SKM-1 treated with dmso at 0.1 percent for 144 hours (cell line): Measurements from ENCODE around the gene RGS7.
"Not testable (repeated sequence)": the region's sequence is repeated elsewhere in the genome, so short reads cannot be mapped to it uniquely, and the experiment has no call there.

ENCODE experiments used
- DNase-seq: peaks from one replicate; lab custom pipeline; 2025; ENCODE audit not compliant: unreplicated experiment; lab: John Stamatoyannopoulos, UW

Gene RGS7

DNA sequence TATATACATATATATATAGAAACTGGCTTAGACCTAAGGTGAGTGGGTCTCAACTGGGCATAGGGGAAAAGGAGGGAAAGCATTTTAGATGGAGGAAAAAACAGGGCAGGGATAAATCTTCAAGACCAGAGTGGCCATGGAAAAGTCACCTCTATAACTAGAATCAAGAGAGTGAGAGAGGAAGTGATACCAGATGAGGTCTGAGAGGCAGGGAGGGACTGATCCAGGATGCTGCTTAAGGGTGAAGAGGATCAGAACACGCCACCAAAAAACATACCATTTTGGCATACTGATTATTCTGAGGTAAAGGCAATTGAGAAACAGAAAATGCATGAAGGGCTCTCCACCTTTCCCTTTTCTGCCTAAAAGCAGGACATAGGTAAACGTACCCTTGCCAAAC lies 268.9 kb downstream of the RGS7 start:
- not testable (repeated sequence) for DNase-seq

DNA sequence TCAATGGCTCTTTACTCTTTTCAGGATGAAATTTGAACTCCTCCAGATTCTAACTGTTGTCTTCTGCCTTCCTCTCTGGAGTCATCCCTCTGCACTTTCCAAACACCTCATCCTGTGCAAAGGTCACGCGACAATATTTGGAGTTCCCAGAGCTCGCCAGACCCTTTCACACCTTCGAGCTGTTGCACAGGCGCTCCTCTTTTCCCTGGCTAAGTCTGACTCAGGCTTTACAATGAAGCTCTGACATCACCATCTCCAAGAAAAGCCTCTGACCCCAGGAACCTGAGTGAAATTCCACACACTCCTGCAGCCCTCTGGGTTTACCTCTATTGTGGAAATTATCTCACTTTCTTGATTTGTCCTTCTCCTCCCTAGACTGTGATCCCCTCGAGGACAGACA lies 270.3 kb downstream of the RGS7 start:
- no peak for DNase-seq

DNA sequence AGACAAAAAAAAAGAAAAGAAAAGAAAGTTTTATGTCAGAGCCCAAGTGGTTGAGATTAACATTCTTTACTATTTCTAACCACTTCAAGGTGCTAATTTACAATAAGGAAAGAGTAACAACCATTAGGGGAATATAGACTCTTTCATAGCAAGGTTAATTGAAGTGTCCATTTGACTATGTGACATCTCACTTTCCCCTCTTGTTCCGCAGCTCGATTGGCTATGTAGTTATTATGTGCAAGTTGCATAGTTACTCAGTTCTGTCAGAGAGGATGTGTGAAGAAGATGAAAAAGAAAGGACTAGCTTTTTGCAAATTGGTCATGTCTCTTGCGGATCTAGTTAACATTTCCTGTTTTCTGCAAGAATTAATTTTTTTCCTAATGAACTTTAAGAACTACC lies 273.7 kb downstream of the RGS7 start:
- DNase-seq, result no peak

DNA sequence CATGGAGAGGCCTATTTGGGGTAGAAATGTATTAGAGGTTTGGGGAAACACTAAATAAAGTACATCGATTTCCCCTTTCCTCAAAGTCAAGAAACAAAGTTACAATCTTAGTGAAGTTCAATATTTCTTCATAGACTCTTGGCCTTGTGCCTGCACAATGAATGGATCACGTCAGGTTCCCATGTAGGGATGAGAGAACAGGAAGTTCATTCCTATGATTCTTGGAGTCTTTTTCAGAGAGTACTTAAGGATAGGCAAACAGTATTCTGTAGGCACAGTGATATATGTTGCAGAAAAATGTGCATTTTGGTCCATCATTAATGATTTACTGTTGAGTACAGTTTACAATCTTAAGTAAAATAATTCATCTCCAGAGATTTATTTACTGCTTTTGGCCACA lies 275.5 kb downstream of the RGS7 start:
- no peak for DNase-seq

DNA sequence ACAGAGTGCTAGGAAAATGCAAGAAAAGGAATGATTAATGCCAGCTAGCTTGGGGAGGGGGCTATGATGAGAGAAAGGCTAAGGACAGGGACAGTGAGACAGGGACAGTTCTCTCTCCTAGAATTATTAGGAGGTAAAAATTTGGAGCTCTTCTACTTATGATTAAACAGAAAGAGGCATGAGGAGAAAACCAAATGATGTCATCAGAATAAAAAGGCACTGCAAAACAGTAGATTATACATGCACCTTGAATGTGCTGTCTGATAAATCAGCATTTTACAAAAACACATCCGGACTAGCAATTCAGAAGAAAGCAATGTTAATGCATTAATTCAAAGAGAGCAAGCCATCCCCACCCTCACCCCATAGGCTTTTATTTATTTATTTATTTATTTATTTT lies 277.5 kb downstream of the RGS7 start:
- no peak for DNase-seq

DNA sequence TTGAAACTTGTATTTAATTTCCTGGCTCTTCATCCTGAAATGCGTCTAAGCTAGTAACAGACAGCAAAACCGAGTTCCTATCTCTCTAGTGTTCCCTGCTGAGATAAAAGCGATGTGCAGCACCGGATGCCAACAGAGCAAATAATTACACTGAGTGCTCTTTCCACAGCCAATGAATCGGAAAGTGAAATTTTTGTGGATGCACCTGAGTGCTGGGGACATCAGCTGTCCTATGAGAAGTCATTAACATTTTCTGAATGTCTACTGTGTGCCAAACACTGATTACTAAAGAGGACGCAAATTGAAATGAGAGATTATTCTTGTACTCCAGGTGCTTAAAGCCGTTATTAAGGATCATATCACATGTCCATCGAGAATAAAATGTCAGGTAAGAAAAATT lies 278.0 kb downstream of the RGS7 start:
- no peak for DNase-seq

DNA sequence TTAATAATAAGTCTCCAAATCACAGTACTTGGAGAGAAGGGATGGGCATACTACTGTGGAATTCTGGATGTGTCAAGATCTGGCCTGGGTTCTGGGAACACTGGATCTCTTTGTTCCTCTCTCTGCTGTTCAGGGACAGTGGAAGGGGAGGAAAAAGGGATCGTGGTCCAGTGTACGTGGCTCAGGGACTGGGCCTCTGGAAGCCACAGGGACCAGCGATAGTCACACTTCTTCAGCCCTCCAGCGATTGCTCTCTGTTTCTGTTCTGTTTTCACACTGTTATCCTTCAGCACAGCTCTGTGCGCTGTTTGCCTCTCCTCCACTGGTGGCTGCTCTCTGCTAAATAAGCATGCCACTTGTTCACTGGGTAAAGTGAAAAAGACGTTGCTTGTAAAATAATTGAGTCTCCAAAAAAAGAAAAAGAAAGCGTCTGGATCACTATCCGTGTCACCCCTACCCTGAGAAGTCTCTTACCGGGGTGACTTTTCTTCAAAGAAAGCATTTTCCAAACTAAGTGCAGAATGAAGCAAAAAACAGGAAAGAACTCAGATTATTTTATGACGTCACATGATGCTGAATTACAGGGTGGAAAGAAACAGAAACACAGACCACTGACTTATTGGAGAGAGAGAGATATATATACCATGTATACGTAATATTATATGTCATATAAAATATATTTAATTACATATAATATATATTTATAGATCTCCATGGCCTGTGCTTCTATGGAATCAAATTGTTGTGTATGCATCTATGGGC lies 279.4 kb downstream of the RGS7 start:
- DNase-seq, result no peak

DNA sequence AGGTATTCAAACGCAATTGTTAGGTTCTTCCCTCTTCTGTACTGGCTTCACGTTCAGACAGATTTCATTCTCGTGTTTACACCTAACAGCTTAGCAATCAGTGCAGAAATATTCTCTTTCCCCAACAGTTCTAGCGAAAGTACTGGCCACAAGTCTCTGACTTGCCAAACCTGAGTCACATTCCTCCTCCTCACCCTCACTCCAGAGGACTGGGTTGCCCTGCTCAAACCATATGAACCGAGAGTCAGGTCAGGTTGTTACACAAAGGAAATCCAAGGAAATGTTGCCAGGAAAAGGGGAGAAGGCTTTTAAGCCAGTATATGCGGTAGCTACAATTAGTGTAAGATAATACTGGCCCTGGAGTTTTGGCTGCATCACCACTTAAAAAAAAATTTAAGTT lies 282.5 kb downstream of the RGS7 start:
- DNase-seq, result no peak

DNA sequence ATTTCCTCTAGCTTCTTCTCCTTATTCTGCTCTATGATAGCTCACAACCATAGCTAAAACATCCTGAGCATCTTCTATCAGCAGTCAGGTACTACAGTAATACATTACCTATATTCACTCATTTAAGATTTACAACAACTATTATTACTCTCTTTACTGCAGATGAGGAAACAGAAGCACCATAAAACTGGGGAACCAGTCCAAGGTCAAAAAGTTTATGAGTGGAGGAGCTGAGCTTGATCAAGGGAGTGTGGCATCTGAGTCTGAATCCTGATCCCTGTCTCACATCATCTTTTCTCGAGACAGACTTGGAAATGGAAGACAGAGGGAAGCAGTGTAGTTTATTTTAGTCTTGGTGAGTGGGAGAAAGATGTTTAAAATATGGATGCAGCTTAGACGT lies 288.6 kb downstream of the RGS7 start:
- no peak for DNase-seq

DNA sequence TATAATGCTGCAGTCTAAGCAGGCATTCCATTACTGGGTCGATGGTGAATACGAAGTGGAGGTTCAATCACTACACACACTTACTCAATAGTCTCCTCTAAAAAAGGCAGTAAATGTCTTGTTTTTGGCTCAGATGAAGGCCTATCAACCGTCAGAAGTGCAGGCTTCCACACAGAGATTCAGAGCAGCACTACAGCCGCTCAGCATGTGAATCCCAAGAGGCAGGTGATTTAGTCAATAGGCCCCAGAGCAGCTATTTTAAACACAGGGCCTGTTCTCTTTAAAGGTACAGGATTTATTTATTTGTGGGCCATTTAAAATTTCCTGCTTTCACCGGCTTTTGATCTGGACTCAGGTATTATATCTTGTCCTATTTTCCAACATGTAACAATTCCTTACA lies 293.7 kb downstream of the RGS7 start:
- no peak for DNase-seq

DNA sequence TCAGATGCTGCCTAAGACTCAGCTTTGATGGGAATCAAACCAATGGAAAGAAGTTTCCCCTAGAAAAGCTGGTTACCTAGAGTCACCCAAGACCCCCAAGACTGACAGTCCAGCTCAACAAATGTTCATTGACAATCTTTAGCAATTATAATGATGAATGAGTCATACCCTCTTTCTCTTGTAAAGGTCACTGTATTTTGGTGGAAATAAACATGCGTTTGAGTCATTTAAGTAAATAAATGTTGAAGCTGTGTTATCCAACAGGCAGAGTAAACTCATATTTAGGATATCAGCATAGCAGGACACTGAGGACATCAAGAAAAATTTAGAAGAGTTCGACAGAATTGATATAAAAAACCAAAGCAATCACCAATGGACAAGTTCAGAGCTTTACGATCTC lies 295.9 kb downstream of the RGS7 start:
- no peak for DNase-seq

DNA sequence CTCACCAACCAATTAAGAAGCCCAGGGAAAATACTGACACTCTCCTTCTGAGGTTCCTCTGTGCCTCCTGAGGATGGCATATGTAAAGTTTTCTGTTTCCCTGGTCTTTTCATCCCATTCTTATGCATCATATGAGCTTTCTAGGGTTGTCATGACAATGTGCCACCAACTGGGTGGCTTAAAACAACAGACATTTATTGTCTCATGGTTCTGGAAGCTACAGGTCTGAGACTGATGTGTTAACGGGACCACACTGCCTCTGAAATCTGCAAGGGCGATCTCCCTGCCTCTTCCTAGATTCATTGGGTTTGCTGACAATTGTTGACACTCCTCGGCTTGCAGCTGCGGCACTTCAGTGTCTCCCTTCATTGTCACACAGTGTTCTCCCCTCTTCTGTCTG lies 308.4 kb downstream of the RGS7 start:
- DNase-seq, result no peak

DNA sequence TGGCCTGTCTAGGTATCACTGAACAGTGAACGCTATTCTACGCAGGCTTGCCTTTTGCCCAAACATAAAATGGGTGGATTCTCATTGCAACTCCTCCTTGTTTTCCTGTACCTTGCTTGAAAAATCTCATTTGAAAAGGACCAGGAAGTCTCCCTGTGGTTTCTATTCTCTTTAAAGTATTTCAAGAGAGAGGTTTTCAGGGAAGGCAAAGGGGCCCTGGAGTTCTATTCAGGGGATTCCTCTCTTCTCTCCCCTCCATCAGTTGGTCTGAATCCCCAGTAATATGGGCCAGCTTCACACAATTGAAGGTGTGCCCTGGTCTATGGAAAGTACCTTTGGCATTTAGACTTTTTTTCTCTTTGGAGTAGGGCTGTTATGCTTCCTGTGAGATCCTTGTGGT lies 311.3 kb downstream of the RGS7 start:
- DNase-seq, result no peak

DNA sequence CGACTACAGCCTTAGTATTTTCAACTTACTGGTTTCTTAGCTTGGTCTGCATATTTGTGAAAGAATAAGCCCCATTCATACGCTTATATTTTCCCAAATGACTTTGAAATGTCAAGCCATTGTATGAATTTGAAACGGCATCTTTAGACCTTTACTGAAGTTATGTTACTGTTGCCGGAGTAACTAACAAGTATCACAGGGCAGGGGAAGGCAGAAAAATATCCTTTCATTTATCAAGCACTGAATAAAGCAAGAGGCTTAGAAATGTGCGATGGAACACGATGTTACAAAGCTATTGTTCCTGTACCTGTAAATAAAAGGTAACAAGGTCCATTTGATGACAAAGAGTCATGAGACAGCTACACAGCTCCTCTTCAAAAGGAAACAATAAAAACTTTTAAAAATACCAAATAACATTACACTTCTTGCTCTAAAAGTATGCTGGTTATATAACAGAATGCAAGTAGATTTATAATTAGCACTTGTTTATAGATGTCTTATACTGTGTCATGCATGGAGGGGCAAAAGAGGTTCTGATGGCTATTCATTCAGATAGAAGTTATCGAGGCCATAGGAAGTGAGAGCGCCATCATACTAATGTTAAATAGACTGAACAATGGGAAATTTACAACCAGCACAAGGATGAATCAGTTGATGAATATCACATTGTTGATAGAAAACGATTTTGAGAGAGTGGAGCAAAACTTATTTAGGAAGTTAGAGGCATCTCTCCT lies 322.6 kb downstream of the RGS7 start:
- no peak for DNase-seq

DNA sequence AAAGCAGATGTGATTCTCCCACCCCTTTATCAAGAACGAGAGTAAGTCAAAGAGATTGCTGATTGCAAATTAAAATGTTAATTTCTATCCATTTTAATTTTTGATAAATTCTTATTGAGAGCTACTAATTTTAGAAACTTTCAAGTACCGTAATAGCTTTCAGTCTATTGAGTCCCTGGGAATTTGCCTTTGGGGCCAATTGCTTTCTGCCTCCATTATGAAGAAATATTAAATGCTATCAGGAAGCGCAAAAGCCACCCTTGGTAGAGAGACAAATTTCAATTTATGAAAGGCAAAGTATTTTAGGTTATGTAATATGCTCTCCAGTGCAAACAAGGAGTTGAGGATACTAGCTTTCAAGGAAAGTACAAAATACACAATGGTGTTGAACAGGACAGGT lies 332.2 kb downstream of the RGS7 start:
- no peak for DNase-seq

DNA sequence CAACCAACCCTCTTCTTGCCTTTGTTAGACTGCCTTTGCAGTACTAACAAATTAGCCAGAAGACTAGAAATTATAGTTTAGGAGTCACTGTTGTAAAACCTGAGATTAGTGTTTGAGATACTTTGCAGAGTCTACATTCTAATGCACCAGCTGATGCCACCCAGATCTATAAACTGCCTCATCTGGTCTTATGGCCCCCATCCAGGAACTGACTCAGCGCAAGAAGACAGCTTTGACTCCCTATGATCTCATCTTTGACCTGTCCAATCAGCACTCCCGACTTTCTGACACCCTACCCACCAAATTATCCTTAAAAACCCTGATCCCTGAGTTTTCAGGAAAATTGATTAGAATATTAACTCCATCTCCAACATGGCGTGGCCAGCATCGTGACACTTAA lies 334.6 kb downstream of the RGS7 start:
- no peak for DNase-seq

DNA sequence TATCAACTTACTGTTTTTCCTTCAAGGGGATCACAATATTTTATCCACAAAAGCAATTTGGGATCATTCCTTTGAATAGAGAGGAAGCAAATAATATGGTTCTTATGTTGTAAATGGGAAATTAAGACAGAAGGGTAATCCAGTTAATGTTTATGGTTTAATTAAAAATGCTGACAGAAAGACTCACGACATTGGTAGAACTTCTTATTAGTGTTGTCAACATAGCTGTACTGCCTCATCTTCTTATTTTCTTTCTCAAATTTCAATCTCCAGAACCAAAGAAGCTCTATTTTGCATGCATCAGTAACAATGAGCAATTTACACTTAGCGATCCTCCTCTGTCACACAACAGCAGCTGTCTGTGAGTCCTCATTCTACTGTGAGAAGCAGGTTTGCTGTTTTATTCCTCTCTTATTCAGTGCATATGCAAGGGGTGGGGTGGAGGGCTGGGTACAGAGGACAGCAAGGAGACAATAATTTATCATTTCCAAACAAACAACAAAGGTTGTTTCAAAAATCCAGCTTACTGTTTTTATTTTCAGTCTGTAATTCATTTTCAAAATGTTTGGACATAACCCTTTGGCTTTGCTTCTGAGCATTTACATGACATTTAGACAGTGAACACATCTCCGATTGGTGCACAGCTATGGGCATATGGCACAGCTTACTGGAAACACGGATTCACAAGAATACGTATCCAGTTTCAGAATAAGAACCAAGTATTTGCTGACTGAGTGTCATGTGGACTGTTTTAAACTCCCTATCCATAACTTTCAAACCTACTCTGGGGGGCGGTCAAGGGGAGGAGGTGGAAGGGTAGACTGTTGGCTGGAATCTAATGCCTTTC lies 335.9 kb downstream of the RGS7 start:
- no peak for DNase-seq

DNA sequence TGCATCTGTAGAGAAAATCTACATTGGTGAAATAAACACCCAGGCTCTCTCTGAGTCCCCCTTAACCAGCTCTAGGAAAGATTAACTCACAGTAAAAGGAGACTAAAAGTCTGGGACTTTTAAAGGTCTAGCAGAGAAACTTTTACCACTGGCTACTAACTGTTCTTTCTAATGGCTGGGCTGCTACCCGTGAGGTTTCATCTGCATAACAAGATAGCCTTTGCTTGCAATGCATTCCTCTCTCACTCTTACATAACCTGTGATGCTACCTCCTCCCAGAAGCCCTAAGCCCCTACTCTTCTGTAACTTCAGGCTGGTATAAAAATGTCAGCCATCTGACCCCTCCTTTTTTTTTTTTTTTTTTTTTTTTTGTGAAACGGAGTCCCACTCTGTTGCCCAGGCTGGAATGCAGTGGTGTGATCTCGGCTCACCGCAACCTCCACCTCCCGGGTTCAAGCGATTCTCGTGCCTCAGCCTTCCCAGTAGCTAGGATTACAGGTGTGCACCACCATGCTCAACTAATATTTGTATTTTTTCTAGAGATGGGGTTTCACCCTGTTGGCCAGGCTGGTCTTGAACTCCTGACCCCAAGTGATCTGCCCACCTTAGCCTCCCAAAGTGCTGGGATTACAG lies 344.2 kb downstream of the RGS7 start:
- no peak for DNase-seq

DNA sequence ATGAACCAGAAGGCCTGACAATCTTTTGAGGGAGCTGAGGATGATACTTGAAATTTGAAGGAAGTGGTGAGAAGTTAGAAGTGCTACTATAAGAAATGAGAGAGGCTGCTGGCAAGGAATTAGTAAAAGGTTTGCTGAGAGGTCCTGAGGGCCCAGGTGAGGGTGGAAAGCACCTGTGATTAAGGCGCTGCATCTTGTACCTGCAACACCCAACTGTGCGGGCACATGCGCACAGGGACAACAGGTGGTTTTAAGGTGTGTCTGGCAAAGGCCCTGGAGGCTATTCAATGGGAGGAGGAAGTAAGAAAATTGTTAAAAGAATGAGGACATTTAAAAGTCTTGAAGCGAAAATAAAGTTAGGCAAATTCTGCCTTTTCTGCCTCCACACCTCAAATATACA lies 349.3 kb downstream of the RGS7 start:
- no peak for DNase-seq

DNA sequence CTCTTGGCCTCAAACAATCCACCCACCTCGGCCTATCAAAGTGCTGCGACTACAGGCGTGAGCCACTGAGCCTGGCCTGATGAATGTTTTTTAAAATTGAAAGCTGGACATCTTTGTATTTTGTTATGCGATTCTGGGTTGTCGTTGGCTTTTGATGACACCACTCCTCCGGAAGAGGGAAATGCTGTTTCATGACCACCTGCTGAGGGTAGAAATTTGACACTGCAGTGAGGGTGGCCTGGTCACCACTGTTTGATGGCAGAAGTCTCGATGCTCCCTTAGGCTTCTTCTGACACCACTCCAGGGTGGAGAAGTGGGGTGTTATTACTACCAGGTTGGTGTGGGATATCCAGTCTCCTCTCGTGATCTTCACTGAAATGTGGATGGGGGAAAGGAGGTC lies 357.2 kb downstream of the RGS7 start:
- no peak for DNase-seq

DNA sequence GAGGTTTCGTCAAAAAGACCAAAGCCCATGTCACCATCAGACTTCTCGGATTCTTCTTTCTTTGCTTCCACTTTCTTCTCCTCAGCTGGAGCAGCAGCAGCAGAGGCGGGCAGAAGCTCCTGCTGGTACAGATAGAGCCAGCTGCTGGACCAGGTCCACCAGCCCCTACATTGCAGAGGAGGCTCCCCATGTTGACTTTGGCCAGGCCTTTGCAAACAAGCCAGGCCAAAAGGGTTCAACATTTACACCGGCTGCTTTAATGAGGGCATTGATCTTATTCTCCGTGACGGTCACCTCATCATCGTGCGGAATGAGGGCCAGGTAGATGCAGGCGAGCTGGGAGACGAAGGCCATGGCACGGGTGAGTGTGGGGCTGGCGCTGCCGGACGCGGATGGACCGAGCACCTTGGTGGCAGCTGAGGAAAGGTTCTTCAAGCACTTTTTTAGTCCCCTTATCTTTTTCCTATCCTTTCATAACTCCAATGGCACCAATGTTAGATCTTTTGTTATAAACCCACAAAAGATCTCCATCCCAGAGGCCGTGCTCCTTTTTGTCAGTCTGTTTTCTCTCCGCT lies 358.5 kb downstream of the RGS7 start:
- no peak for DNase-seq
